ENCODE results near the gene COL27A1. TPM values are rescaled to one million over a fixed set of nuclear protein-coding genes. Genes with fewer than 3 reads are reported as not detected.

COL27A1 gene
- total and polyA plus RNA-seq, 7 donors = 1.4 to 13.3 (median 4.3) TPM

DNA sequence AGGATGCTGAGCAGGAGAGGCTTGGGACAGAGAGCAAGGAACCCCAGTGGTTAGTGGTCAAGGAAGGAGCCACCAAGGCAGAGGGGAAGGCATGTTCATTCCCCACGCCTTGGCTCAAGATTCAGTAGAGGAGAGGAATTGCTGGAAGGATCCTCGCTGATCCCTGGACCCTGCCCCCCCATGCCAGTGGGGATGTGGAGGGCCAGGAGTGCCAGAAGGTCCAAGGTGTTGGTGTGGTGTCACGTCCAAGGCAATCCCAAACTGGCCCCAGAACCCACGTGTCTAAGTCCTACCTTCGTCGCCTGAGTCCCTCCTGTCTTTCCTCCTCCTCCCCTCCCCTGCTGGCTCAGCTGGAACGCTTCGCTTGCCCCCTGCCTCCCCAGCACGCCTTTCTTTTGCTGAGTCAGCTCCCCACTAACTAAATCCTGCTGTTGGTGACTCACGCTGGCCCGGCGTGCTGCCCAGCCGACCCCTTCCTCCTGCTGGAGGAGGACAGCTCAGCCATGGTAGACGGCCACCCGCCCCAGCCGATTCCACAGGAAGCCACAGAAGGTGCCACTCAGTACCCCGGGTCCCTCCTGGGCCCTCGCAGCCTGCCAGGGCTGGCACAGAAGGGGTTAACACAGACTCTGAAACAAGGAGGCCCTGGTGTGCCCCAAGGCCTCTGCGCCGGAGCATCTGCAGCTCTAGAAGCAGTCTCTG lies 130.0 kb downstream of the COL27A1 start:
- peaks cover 0 to 12% (median 3%) of the 10 kb centered on the region in 4 donors for H3K4me1 ChIP-seq
- WGBS, 2 donors = 67 to 79% methylated on average over 20 of the region's 20 CpGs
- no peaks in the 10 kb centered on the region for H3K27me3 ChIP-seq
- peak; percentile 62 for DNase-seq
- no peak for TF ChIP-seq CTCF (IDR thresholded peaks at IDR 0.05)
- no peak for TF ChIP-seq EP300 (IDR thresholded peaks at IDR 0.05)
- no peak for TF ChIP-seq POLR2AphosphoS5 (IDR thresholded peaks at IDR 0.05)
- TF ChIP-seq POLR2A (IDR thresholded peaks at IDR 0.05) = no peak
- no peak overlapping the region for H3K27ac ChIP-seq
- H3K4me3 ChIP-seq = no peak overlapping the region
- H3K9me3 ChIP-seq = no peaks in the 10 kb centered on the region
- intact Hi-C loops (cut with DNase I) = no loop called here
- H3K36me3 ChIP-seq = no peaks in the 10 kb centered on the region

- H3K4me1 ChIP-seq = peaks cover 0 to 12% (median 3%) of the 10 kb centered on the region in 4 donors
- H3K27ac ChIP-seq = no peak overlapping the region
- 81 to 87% methylated on average over 10 of the region's 10 CpGs for WGBS, 2 donors
- TF ChIP-seq POLR2AphosphoS5 (IDR thresholded peaks at IDR 0.05) (no peak), CTCF (IDR thresholded peaks at IDR 0.05) (no peak), POLR2A (IDR thresholded peaks at IDR 0.05) (no peak), EP300 (IDR thresholded peaks at IDR 0.05) (no peak)
- no peaks in the 10 kb centered on the region for H3K36me3 ChIP-seq
- no peaks in the 10 kb centered on the region for H3K27me3 ChIP-seq
- DNase-seq = peak; percentile 27
- no peak overlapping the region for H3K4me3 ChIP-seq
- no peaks in the 10 kb centered on the region for H3K9me3 ChIP-seq
- intact Hi-C loops (cut with DNase I) = no loop called here
Measured at GRCh38 chr9:114286146-114286679, 130.9 kb downstream of the COL27A1 start.

GRCh38 chr9:114287001-114287762 lies 131.8 kb downstream of the COL27A1 start:
- Histone ChIP-seq H3K9me3 (no peaks in the 10 kb centered on the region), H3K36me3 (peaks cover 0 to 2% (median 0%) of the 10 kb centered on the region in 4 donors), H3K4me1 (peaks cover 0 to 12% (median 3%) of the 10 kb centered on the region in 4 donors), H3K27ac (no peak overlapping the region), H3K4me3 (no peak overlapping the region), H3K27me3 (no peaks in the 10 kb centered on the region)
- intact Hi-C loops (cut with DNase I) = no loop called here
- peak; percentile 63 for DNase-seq
- TF ChIP-seq POLR2AphosphoS5 (IDR thresholded peaks at IDR 0.05) (no peak), CTCF (IDR thresholded peaks at IDR 0.05) (no peak), EP300 (IDR thresholded peaks at IDR 0.05) (no peak), POLR2A (IDR thresholded peaks at IDR 0.05) (no peak)
- 85 to 87% methylated on average over 16 of the region's 16 CpGs for WGBS, 2 donors

DNA sequence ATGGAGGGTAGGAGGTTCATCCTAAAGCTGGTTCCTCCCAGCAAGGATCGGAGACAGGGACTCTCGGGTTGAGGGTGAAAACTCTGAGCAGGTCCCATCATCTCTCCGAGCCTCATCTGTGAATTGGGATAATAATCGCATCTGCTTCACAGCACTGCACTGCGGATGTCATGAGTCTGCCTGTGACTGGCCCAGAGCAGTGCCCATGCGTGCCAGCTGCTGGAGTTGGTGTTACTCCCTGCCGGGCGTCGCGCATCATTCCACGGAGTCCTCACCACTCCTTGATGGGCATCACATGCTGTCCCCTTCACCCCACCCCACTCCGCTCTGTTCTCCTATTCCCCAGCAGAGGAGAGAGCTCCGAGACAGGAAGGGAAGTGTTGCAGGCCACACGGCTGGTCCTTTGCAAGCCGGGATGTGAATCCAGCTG lies 132.4 kb downstream of the COL27A1 start:
- H3K27ac ChIP-seq = no peak overlapping the region
- no peak overlapping the region for H3K4me3 ChIP-seq
- intact Hi-C loops (cut with DNase I) = no loop called here

More for the DNA sequence above, 132.4 kb downstream of the COL27A1 start:
- peak; percentile 59 for DNase-seq
- 85% methylated on average over 15 of the region's 15 CpGs for WGBS, 2 donors
- peaks cover 0 to 8% (median 0%) of the 10 kb centered on the region in 4 donors for H3K36me3 ChIP-seq
- no peaks in the 10 kb centered on the region for H3K9me3 ChIP-seq
- H3K27me3 ChIP-seq = no peaks in the 10 kb centered on the region
- TF ChIP-seq POLR2A (IDR thresholded peaks at IDR 0.05) (no peak), EP300 (IDR thresholded peaks at IDR 0.05) (no peak), POLR2AphosphoS5 (IDR thresholded peaks at IDR 0.05) (no peak), CTCF (IDR thresholded peaks at IDR 0.05) (no peak)
- H3K4me1 ChIP-seq = peaks cover 0 to 12% (median 3%) of the 10 kb centered on the region in 4 donors
